Activated T-cell treated with anti-CD3 and anti-CD28 coated beads, Interleukin-2, amount 50 U/mL, for 72 hours (primary cell): Measurements from ENCODE around the gene BICRAL. TPM values are rescaled to one million over a fixed set of nuclear protein-coding genes. Genes with fewer than 3 reads are reported as not detected.
"Not testable (repeated sequence)": the region's sequence is repeated elsewhere in the genome, so short reads cannot be mapped to it uniquely, and the experiment has no call there.

ENCODE experiments used
- ATAC-seq, 2 donors: fragments of 150-1000 bp; cut with Tn5 transposase; replicated peaks in 1 of 2; 2 replicates each; pipeline ENCODE4 v1.10.0; 2021; ENCODE audit warnings: moderate library complexity in 2 of 2, mild to moderate bottlenecking in 1 of 2
- DNase-seq, 2 donors: peaks; one replicate each; pipeline ENCODE4 v3.0.0; 2021 to 2022; ENCODE audit warnings: mixed read lengths in 1 of 2
- H3K27ac Mint-ChIP-seq: one replicate; pipeline ENCODE4 v1.8.0; 2022; ENCODE audit warnings: mild to moderate bottlenecking, moderate library complexity, mixed read lengths
- H3K27me3 Mint-ChIP-seq: one replicate; pipeline ENCODE4 v1.8.0; 2022; ENCODE audit warnings: low read depth, mixed read lengths
- H3K36me3 Mint-ChIP-seq, 2 donors: one replicate each; pipeline ENCODE4 v1.8.0; 2022; ENCODE audit warnings: mixed read lengths in 2 of 2, mild to moderate bottlenecking in 1 of 2; ENCODE audit not compliant: insufficient read depth in 2 of 2
- H3K4me1 Mint-ChIP-seq: one replicate; pipeline ENCODE4 v1.8.0; 2022; ENCODE audit warnings: low read depth, mixed read lengths
- H3K4me3 Mint-ChIP-seq, 2 donors: one replicate each; pipeline ENCODE4 v1.8.0; 2022; ENCODE audit warnings: mild to moderate bottlenecking in 2 of 2, mixed read lengths in 2 of 2, moderate library complexity in 2 of 2
- H3K9me3 Mint-ChIP-seq, 2 donors: one replicate each; pipeline ENCODE4 v1.8.0; 2022; ENCODE audit warnings: mixed read lengths in 2 of 2
- total RNA-seq, 2 donors: library from RNA; stranded (reverse); gene quantifications; one replicate each; pipeline ENCODE4 v1.2.3, GENCODE V29; 2022

Gene BICRAL
- total RNA-seq, 2 donors from 2014 or later: 21.9 to 24.4 TPM

DNA sequence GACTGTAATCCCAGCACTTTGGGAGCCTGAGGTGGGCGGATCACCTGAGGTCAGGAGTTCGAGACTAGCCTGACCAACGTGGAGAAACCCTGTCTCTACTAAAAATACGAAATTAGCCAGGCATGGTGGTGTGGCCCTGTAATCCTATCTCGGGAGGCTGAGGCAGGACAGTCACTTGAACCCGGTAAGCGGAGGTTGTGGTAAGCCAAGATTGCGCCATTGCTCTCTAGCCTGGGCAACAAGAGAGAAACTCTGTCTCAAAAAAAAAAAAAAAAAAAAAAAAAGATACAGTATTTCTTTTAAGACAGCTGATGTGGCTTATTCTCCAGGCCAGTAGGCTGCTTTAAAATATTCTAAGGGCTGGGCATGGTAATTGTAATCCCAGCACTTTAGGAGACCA lies 33.9 kb downstream of the BICRAL start:
- H3K9me3 Mint-ChIP-seq, ATAC-seq, H3K36me3 Mint-ChIP-seq, H3K4me3 Mint-ChIP-seq, H3K27me3 Mint-ChIP-seq, DNase-seq, H3K27ac Mint-ChIP-seq: not testable (repeated sequence)
- H3K4me1 Mint-ChIP-seq: peaks cover 39% of the 10 kb centered on the region

DNA sequence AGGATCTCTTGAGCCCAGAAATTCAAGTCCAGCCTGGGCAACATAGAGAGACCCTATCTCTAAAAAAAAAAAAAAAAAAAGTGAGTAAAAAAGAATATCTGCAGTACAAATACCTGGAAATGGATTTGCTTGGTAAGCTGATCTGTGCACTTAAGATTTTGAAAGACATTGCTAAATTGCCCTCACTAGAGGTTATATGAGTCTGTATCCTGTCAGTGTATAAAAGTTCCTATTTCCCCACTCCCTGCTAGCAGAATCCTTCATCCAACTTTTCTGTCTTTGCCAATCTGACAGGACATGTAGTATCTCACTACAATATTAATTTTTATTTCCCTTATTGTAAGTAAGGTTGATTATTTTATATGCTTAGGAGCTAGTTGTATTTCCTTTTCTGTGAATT lies 36.1 kb downstream of the BICRAL start:
- H3K4me1 Mint-ChIP-seq: peaks cover 37% of the 10 kb centered on the region
- no peaks in the 10 kb centered on the region for H3K27me3 Mint-ChIP-seq
- H3K27ac Mint-ChIP-seq: no peak overlapping the region
- no peaks in the 10 kb centered on the region for H3K9me3 Mint-ChIP-seq
- H3K4me3 Mint-ChIP-seq: no peak overlapping the region
- H3K36me3 Mint-ChIP-seq: no peaks in the 10 kb centered on the region
- DNase-seq: no peak
- no peak for ATAC-seq

DNA sequence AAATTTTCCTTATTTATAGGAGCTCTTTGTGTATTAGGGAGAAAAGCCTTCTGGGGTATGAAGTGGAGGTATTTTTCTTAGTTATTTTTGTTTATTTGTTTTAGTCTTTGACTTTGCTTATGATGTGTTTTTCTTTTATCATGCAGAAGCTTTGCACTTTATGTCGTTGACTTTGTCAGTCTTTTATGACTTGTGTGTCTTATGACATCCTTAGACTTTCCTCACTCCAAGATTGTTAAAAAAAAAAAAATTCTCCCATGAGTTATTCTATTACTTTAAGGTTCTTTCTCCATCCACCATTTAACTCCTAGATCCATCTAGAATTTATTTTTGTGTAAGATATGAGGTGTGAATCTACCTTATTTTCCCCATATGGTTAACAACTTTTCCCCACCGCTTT lies 36.6 kb downstream of the BICRAL start:
- Mint-ChIP-seq H3K4me1 (peaks cover 32% of the 10 kb centered on the region), H3K4me3 (no peak overlapping the region), H3K9me3 (no peaks in the 10 kb centered on the region), H3K27ac (no peak overlapping the region), H3K36me3 (no peaks in the 10 kb centered on the region), H3K27me3 (no peaks in the 10 kb centered on the region)
- DNase-seq (no peak), ATAC-seq (no peak)

DNA sequence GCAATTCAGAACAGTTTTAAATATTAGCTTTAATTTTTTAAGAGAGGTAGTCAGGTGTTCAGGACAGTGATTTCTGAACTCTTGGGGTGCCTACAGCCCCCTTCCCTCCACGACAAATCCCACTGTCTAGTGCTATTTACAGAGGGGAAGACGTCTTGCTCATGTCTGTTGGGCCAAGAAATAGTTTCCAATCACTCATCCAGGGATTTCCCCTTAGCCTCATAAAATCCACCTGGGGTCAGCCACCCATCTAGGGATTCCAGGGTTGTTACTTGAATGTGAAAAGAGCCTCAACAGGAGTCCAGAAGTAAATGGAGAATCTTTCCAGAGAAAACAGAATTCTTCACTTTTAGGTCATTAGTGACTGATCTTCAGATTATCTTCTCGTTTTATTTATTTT lies 37.0 kb downstream of the BICRAL start:
- Mint-ChIP-seq H3K4me1 (peaks cover 28% of the 10 kb centered on the region), H3K36me3 (no peaks in the 10 kb centered on the region), H3K4me3 (no peak overlapping the region), H3K9me3 (no peaks in the 10 kb centered on the region), H3K27ac (no peak overlapping the region), H3K27me3 (no peaks in the 10 kb centered on the region)
- ATAC-seq (no peak), DNase-seq (no peak)

DNA sequence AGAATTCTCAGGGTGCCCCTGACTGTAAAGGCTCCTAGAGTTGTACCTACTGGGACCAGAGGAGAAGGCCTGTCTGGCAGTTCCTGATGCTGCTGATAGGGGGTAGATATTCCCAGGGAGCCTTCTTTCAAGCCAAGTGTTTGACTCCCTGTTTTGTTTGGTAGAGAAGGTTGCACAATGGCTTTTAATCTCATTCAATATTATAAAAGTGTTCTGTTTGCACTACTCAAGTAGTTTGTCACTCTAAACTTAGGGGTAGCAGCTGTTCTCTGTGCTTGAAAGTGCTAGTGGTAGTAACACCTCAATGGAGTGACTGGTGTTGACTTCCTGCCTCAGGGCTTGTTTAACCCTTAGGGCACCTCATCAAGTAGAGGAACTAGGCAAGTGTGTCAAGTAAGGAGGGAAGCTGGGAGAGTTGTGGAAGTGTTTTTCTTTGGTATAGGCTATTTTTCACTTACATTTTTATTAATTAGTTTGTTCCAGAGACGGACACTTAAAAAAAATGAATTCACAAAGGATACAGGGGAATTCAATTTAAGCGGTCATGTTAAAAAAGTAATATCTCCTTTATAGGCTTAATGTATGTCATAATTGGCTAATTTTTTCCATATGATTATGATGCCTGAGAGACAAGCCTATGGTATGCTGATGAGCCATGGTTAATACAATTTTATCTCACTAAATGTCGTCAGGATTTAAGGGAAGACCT lies 38.1 kb downstream of the BICRAL start:
- Mint-ChIP-seq H3K36me3 (no peaks in the 10 kb centered on the region), H3K27ac (peak overlapping the region; percentile 72), H3K4me3 (no peak overlapping the region), H3K27me3 (no peaks in the 10 kb centered on the region), H3K4me1 (peaks cover 25% of the 10 kb centered on the region), H3K9me3 (no peaks in the 10 kb centered on the region)
- DNase-seq (no peak), ATAC-seq (peak; percentile 34 to 42)

DNA sequence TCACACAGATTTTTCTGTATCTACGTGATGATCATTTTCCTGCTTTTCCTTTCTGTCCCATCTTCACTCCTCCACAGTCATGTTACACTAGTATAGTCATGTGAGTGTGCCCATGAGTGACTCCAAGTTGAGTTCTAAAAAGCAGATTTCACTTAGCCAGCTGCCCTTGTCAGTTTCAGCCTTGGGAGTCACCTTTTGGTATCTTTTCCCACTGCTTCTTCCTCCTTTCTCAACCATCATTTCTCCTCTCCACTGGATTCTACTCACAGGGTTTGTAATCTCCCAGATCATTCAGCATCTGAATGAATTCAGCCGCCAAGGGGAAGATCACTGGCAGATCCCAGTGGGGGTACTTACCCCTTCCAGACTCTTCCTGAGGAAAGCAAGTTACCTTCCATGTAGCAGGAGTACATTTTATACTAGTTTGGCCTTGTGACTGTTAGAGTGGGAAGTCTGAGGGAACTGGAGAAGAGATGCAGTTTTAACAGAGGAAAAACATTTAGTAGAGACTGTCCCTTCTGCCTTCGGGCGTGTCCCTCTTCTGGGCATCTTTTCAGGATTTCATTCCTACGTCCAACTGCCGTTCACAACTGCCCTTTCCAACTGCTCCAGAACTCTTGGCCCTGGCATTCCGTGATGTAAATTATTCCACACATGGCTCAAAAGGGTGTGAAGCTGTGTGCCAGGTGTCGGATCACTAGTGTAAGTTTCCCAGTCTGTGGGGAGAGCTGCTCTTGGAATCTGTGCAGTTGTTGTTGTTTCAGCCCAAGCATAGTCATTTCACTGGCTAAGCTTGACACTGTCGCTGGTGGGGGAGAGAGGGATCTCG lies 38.9 kb downstream of the BICRAL start:
- peak overlapping the region; percentile 36 for H3K27ac Mint-ChIP-seq
- ATAC-seq (no peak), DNase-seq (no peak)
- H3K27me3 Mint-ChIP-seq: no peaks in the 10 kb centered on the region
- H3K9me3 Mint-ChIP-seq: no peaks in the 10 kb centered on the region
- no peak overlapping the region for H3K4me3 Mint-ChIP-seq
- peaks cover 25% of the 10 kb centered on the region for H3K4me1 Mint-ChIP-seq
- H3K36me3 Mint-ChIP-seq: no peaks in the 10 kb centered on the region

DNA sequence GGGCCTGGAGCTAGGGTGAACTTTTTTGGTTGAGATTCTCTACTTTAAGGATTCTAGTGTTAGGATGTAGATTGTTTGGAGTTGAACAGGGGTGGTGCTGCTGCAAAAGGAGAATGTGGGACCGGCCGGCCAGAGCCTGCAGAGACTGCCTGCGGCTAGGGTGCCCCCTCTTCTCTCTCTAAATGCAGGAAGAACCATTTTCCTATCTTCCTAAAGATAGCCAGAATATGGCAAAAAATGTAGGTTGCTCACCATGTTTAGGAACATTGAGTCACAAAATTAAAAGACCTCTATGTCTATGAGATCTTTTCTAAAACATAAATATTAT lies 39.5 kb downstream of the BICRAL start:
- H3K4me3 Mint-ChIP-seq: no peak overlapping the region
- DNase-seq (no peak), ATAC-seq (no peak)
- H3K27ac Mint-ChIP-seq: no peak overlapping the region
- H3K27me3 Mint-ChIP-seq: no peaks in the 10 kb centered on the region
- no peaks in the 10 kb centered on the region for H3K9me3 Mint-ChIP-seq
- H3K36me3 Mint-ChIP-seq: no peaks in the 10 kb centered on the region
- H3K4me1 Mint-ChIP-seq: peaks cover 25% of the 10 kb centered on the region

DNA sequence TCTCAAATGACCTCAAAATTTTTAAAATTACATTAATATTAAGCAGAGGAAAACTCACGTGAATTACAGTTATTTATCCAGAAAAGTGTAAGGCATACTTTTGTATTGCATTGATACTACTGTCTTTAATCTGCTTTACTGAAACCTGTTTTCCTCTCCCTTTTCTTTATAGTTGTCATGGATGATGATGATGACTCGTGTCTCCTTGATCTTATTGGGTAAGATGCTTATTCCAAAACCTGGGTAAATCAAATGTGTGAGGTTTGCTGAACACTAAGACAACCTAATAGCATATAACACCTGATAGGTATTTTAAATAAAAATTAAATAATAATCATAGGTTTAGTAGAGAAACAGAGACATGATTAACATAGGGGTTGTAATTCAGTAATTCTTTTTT lies 40.0 kb downstream of the BICRAL start:
- no peaks in the 10 kb centered on the region for H3K36me3 Mint-ChIP-seq
- DNase-seq: no peak
- H3K9me3 Mint-ChIP-seq: no peaks in the 10 kb centered on the region
- H3K27ac Mint-ChIP-seq: no peak overlapping the region
- no peak overlapping the region for H3K4me3 Mint-ChIP-seq
- peaks cover 25% of the 10 kb centered on the region for H3K4me1 Mint-ChIP-seq
- H3K27me3 Mint-ChIP-seq: no peaks in the 10 kb centered on the region
- ATAC-seq: no peak

DNA sequence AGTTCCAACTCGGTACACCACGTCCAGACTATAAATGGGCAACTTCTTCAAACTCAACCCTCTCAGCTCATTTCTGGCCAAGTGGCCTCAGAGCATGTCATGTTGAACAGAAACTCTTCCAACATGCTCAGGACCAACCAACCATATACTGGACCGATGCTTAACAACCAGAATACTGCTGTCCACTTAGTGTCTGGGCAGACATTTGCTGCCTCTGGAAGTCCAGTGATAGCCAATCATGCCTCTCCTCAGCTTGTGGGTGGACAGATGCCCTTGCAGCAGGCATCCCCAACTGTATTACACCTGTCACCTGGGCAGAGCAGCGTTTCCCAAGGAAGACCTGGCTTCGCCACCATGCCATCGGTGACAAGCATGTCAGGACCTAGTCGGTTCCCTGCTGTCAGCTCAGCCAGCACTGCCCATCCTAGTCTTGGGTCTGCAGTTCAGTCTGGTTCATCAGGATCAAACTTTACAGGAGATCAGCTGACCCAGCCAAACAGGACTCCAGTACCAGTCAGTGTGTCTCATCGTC lies 47.8 kb downstream of the BICRAL start:
- Mint-ChIP-seq H3K27ac (no peak overlapping the region), H3K27me3 (no peaks in the 10 kb centered on the region), H3K4me1 (no peaks in the 10 kb centered on the region), H3K4me3 (no peak overlapping the region), H3K9me3 (no peaks in the 10 kb centered on the region), H3K36me3 (peaks cover 3 to 18% of the 10 kb centered on the region in 2 donors)
- DNase-seq (no peak), ATAC-seq (no peak)

DNA sequence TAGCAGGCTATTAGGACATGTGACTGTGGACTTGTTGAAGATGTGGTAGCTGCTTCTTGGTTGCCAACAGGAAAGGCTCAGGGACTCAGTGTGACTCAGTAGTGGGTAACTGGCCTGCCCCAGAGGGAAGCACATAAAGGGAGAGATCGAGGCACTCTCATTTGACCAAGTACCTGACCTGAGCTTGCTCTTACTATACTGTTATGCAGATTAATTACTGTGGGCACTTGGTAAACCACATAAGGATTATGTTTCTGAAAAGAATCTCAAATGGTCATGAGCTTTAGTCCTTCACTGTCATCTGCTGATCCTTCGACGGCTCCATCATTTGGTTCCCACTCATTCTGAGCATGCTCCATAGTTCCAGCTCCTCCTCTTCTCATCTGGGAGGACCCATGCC lies 49.4 kb downstream of the BICRAL start:
- no peaks in the 10 kb centered on the region for H3K9me3 Mint-ChIP-seq
- ATAC-seq: no peak

DNA sequence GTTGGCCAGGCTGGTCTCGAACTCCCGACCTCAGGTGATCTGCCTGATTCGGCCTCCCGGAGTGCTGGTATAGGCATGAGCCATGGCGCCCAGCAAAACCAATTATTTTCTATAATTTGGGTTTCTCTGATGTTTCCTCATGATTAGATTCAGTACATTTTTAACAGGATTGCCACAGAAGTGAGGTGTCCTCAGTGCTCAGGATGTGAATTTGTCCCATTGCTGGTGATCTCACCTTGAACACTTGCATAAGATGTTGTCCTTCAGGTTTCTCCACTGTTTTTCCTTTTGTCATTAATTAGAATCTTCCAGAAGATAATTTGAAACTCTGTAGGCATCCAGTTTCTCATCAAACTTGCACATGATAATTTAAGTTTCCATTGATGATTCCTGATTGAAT lies 52.2 kb downstream of the BICRAL start:
- Mint-ChIP-seq H3K27ac (no peak overlapping the region), H3K4me3 (no peak overlapping the region), H3K36me3 (peaks cover 2 to 12% of the 10 kb centered on the region in 2 donors), H3K27me3 (no peaks in the 10 kb centered on the region), H3K4me1 (no peaks in the 10 kb centered on the region), H3K9me3 (no peaks in the 10 kb centered on the region)
- ATAC-seq: no peak
- DNase-seq: no peak

More for the DNA sequence above, 49.4 kb downstream of the BICRAL start:
- peak overlapping the region; percentile 65 for H3K27ac Mint-ChIP-seq
- no peaks in the 10 kb centered on the region for H3K4me1 Mint-ChIP-seq
- DNase-seq: no peak
- H3K4me3 Mint-ChIP-seq: no peak overlapping the region
- H3K36me3 Mint-ChIP-seq: peaks cover 3 to 18% of the 10 kb centered on the region in 2 donors
- H3K27me3 Mint-ChIP-seq: no peaks in the 10 kb centered on the region

DNA sequence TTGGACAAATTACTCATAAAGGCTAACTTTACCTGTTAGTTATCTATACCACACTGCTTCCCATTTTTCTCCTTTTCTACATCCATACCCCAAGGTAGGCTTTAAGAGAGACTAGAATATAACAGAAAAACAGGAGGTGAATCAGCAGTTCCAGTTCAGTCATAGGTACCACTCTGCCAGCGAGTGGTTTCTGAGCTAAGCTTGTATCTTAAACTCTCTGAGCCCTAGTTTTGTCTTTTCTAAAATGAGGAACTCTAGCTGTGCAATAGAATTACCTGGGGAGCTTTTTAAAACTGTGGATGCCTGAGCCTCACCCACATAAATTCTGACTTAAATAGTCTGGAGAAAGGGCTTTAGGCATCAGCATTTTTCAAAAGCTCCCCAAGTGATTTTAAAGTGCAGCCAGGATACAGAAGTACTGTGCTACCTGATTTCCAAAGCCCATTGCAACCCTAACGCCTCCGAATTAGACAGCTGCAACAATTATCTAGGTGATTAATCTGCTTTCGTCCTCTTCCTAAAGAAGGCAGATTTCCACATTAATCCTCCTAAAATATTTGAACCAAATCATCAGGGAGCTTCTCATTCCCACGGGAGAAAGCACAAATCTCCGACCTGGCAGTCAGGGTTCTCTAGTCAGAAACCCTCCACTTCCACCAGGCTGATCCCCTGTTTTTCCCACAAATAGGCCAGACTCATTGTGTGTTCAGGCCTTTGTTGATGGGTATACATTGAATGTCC lies 60.2 kb downstream of the BICRAL start:
- ATAC-seq: peak in 1 of 2 donors; percentile 50
- H3K9me3 Mint-ChIP-seq: no peaks in the 10 kb centered on the region
- no peak for DNase-seq
- peak overlapping the region; percentile 43 for H3K27ac Mint-ChIP-seq
- peak overlapping the region in 1 of 2 donors; percentile 8 for H3K4me3 Mint-ChIP-seq
- peaks cover 28% of the 10 kb centered on the region for H3K4me1 Mint-ChIP-seq
- peaks cover 0 to 4% of the 10 kb centered on the region in 2 donors for H3K36me3 Mint-ChIP-seq
- H3K27me3 Mint-ChIP-seq: no peaks in the 10 kb centered on the region

DNA sequence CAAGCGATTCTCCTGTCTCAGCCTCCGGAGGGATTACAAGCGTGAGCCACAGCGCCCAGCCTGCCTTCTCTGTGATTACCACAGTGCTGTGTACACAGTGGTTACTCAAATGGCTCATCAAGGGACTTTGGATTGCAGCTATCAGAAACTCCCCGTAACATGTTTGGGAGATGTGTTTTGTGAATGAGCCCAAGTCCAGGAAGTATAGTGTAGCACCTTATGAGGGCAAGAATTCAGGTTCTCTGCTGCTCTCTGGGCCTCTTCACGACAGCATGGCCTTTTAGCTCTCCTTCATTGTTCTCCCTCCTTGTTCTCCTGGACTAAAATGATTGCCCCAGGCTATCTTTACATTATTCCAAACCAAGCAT lies 63.5 kb downstream of the BICRAL start:
- Mint-ChIP-seq H3K27ac (no peak overlapping the region), H3K9me3 (no peaks in the 10 kb centered on the region), H3K4me3 (no peak overlapping the region), H3K36me3 (peaks cover 0 to 4% of the 10 kb centered on the region in 2 donors), H3K4me1 (peaks cover 28% of the 10 kb centered on the region), H3K27me3 (no peaks in the 10 kb centered on the region)
- ATAC-seq (no peak), DNase-seq (no peak)
